ENCODE data around the gene MSANTD2.
A peak's percentile ranks its signal among the peaks of the same experiment; 100 is the strongest.

Gene MSANTD2

DNA sequence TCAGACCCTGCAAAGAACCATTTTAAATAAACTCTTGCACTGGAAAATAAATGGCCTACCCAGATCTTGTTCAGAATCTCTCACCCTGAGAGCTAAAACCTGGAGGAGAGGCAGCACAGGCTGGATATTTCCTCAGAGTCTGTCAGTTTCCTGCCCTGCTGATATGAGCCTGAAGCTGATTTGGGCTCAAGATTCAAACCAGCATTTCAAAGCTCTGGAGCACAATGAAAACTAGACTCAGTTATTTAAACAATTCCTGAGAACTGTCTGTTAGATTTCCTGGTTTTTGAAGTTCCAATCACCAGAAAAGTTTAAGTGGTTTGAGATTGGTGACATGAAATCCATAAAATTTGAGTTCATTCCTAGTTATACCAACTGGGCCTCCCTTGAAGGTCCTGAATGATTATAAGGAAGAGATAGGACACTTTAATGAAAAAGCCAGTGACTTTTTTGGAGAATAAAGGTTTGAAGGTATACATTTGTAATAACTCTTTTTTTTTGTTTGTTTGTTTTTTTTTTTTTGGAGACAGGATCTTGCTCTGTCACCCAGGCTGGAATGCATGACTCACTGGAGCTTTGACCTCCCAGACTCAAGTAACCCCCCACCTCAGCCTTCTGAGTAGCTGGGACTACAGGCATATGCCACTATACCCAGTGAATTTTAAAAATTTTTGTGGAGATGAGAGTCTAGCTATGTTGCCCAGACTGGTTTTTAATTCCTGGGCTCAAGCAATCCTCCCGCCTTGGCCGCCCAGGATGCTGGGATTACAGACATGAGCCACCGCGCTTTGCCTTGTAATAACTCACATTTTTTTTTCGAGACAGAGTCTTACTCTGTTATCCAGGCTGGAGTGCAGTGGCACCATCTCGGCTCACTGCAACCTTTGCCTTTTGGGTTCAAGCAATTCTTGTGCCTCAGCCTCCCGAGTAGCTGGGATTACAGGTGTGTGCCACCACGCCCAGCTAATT lies 30.1 kb downstream of the MSANTD2 start:
- Histone ChIP-seq H3K27me3 (ENCODE audit: insufficient read depth, low read depth, severe bottlenecking) (no peaks in the 10 kb centered on the region), H3K36me3 (peaks cover 30% of the 10 kb centered on the region), H3K27ac (no peak overlapping the region), H3K4me3 (ENCODE audit: low read depth, low read length) (no peak overlapping the region), H3K9me3 (ENCODE audit: severe bottlenecking) (no peaks in the 10 kb centered on the region)
- TF ChIP-seq, protein P1, sequence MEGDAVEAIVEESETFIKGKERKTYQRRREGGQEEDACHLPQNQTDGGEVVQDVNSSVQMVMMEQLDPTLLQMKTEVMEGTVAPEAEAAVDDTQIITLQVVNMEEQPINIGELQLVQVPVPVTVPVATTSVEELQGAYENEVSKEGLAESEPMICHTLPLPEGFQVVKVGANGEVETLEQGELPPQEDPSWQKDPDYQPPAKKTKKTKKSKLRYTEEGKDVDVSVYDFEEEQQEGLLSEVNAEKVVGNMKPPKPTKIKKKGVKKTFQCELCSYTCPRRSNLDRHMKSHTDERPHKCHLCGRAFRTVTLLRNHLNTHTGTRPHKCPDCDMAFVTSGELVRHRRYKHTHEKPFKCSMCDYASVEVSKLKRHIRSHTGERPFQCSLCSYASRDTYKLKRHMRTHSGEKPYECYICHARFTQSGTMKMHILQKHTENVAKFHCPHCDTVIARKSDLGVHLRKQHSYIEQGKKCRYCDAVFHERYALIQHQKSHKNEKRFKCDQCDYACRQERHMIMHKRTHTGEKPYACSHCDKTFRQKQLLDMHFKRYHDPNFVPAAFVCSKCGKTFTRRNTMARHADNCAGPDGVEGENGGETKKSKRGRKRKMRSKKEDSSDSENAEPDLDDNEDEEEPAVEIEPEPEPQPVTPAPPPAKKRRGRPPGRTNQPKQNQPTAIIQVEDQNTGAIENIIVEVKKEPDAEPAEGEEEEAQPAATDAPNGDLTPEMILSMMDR (IDR thresholded peaks at IDR 0.05; ENCODE audit: low read depth, low read length) = no peak
- no peak for DNase-seq

DNA sequence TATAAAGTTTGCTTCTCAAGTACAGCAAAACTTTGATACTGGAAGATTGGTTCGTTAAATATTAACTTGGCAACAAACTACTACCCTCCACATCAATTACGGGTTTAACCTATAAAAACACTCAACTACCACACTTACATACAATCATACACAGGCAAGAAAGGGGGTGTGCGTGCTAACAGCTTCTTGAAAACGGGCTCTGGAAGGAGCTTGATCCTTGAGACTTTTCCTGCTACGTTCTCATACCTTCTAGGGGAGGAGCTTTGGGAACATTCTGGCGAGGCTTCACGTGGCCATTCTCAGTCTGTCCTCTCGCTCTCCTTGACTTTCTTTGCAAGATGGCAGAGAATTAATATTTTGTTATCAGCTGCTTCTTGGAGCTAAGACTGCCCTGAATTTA lies 31.3 kb downstream of the MSANTD2 start:
- H3K9me3 ChIP-seq (ENCODE audit: severe bottlenecking) = no peaks in the 10 kb centered on the region
- no peak overlapping the region for H3K27ac ChIP-seq
- TF ChIP-seq, protein P1 (IDR thresholded peaks at IDR 0.05; ENCODE audit: low read depth, low read length) = no peak
- no peak overlapping the region for H3K4me3 ChIP-seq (ENCODE audit: low read depth, low read length)
- H3K36me3 ChIP-seq = peaks cover 26% of the 10 kb centered on the region
- no peak for DNase-seq
- no peaks in the 10 kb centered on the region for H3K27me3 ChIP-seq (ENCODE audit: insufficient read depth, low read depth, severe bottlenecking)

DNA sequence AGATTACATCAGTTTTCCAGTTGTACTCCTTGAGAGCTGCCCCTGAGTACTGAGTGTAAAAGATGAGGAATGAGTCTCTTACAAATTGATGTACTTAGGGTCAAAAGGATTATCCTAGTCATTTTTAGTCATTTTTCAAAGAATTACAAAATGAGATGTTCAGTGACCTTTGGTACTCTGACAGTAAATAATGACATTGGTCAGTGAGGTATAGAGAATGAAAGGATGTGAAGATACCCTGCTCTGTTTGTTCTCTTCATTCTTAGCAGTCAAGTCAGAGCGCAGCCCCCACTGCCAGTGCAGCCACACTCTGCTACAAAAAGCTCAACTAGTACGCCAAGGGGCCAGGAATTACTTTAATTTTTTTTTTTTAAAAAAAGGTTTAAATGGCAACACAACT lies 34.0 kb downstream of the MSANTD2 start:
- H3K27me3 ChIP-seq (ENCODE audit: insufficient read depth, low read depth, severe bottlenecking) = no peaks in the 10 kb centered on the region
- H3K4me3 ChIP-seq (ENCODE audit: low read depth, low read length) = no peak overlapping the region
- DNase-seq = no peak
- peaks cover 10% of the 10 kb centered on the region for H3K36me3 ChIP-seq
- no peak overlapping the region for H3K27ac ChIP-seq
- H3K9me3 ChIP-seq (ENCODE audit: severe bottlenecking) = no peaks in the 10 kb centered on the region
- TF ChIP-seq, protein P1 (IDR thresholded peaks at IDR 0.05; ENCODE audit: low read depth, low read length) = no peak

DNA sequence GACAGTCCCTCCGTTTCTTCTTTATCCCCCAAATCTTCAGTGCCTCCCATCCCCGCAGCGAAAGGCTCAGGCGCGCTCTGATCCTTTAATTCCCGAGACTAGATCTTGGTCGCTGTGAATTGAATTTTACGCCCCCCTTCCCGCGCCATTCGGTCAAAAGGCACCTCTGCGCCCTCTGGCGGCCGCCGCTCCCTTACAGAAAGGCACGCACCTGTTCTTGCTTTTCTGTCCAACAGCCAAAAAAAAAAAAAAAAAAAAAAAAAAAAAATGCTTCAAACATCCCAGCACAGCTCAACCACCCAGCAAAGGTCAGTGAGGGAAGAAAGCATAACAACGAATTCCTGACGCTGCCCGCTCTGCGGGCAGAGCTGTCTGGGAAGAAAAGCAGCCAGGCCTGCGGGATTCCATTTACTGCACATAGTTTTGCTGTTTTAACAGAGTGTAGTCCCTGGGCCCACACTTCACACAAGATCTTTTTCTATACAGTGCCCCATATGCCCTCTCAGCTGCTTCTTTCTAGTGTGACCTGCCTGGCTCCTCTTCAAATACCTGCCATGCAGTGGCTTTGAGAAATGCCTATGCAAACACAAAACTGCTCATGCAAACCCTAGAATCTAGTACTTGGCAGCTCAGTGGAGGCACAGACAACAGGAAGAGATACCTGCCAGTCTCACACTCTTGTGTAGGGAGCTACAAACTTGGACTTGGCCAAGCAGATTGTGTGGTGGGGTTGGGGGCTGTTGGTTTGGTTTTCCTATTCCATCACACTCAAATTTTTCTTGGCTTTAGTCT lies 36.9 kb downstream of the MSANTD2 start:
- Histone ChIP-seq H3K27ac (peak overlapping the region; percentile 49; the same call in 1 of the 2 replicates), H3K4me3 (ENCODE audit: low read depth, low read length) (peak overlapping the region; percentile 78), H3K36me3 (peaks cover 6% of the 10 kb centered on the region), H3K27me3 (ENCODE audit: insufficient read depth, low read depth, severe bottlenecking) (no peaks in the 10 kb centered on the region), H3K9me3 (ENCODE audit: severe bottlenecking) (no peaks in the 10 kb centered on the region)
- TF ChIP-seq, protein P1 (IDR thresholded peaks at IDR 0.05; ENCODE audit: low read depth, low read length) = peak; percentile 60
- DNase-seq = peak; percentile 90

GRCh38 chr11:124762624-124763155 lies 37.5 kb downstream of the MSANTD2 start:
- H3K27ac ChIP-seq = peak overlapping the region; percentile 49; the same call in 1 of the 2 replicates
- DNase-seq = peak; percentile 46
- no peaks in the 10 kb centered on the region for H3K27me3 ChIP-seq (ENCODE audit: insufficient read depth, low read depth, severe bottlenecking)

More at GRCh38 chr11:124762624-124763155, 37.5 kb downstream of the MSANTD2 start:
- no peaks in the 10 kb centered on the region for H3K9me3 ChIP-seq (ENCODE audit: severe bottlenecking)
- TF ChIP-seq, protein P1 (IDR thresholded peaks at IDR 0.05; ENCODE audit: low read depth, low read length) = peak; percentile 19; the same call in 1 of the 2 replicates
- peak overlapping the region; percentile 78 for H3K4me3 ChIP-seq (ENCODE audit: low read depth, low read length)
- peaks cover 4% of the 10 kb centered on the region for H3K36me3 ChIP-seq

Data from WERI-Rb-1 (cell line).